ENCODE data around the gene ZNF319. TPM values are rescaled to one million over a fixed set of nuclear protein-coding genes. Genes with fewer than 3 reads are reported as not detected.

ZNF319 gene
- polyA plus RNA-seq, 1 donor from 2014 or later = 7.0 TPM

DNA sequence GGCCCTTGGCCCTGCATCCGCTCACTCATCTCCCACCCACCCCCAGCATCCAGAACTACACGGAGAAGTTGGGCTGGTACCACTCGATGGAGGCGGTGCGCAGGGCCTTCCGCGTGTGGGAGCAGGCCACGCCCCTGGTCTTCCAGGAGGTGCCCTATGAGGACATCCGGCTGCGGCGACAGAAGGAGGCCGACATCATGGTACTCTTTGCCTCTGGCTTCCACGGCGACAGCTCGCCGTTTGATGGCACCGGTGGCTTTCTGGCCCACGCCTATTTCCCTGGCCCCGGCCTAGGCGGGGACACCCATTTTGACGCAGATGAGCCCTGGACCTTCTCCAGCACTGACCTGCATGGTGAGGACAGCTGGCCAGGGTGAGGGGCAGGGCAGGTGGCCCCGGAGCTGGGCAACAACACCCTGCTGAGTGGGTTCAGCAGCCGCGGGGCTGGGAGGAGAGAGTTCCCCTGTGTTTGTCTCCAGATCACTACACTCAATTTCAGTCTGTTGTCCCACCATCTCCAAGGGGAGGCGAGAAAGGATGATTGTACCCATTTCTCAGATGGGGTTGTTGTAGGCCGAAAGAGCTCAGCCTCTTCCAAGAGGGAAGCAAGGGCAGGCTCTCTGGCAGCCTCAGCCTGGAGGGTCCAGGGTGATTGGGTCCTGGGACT lies 39.5 kb upstream of the ZNF319 start:
- no peak overlapping the region for H3K4me2 ChIP-seq (ENCODE audit: low read length)
- no peaks in the 10 kb centered on the region for H3K9me3 ChIP-seq (ENCODE audit: low read length)
- no peaks in the 10 kb centered on the region for H3F3A ChIP-seq (ENCODE audit: insufficient read depth, low read length, poor library complexity, severe bottlenecking)
- no peak overlapping the region for H3K9ac ChIP-seq (ENCODE audit: low read length)
- no peaks in the 10 kb centered on the region for H4K20me1 ChIP-seq (ENCODE audit: insufficient read depth)
- H3K36me3 ChIP-seq (ENCODE audit: insufficient read depth, low read length) = no peaks in the 10 kb centered on the region
- H3K4me3 ChIP-seq (ENCODE audit: low read length) = no peak overlapping the region
- no peaks in the 10 kb centered on the region for H3K9me2 ChIP-seq (ENCODE audit: insufficient read depth, low read length)
- H3K27ac ChIP-seq (ENCODE audit: low read length) = no peak overlapping the region
- no peaks in the 10 kb centered on the region for H3K27me3 ChIP-seq (ENCODE audit: insufficient read depth, low read depth, low read length)
- TF ChIP-seq EP300 (conservative IDR thresholded peaks at IDR 0.05; ENCODE audit: poor library complexity, severe bottlenecking) = no peak
- TF ChIP-seq TAF1 (IDR thresholded peaks at IDR 0.05; ENCODE audit: low read depth) = no peak
- H2AFZ ChIP-seq (ENCODE audit: low read depth, low read length) = no peak overlapping the region
- no peaks in the 10 kb centered on the region for H3K79me2 ChIP-seq (replicated peaks; ENCODE audit: insufficient read depth, low read length)

DNA sequence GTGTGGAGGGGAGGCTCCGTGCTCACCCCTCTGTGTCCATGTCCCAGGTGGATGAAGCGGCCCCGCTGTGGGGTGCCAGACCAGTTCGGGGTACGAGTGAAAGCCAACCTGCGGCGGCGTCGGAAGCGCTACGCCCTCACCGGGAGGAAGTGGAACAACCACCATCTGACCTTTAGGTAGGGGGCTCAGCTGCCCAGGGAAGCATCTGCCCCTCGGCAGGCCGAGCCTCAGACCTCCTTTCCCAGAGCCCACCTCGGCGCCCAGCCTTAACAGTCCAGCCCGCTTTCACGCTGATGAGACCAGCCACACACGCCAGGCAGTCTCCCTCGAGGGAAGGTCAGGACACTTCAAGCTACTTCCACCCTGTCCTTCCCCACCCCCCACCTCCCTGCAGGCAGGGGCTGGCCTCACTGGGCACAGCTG lies 37.8 kb upstream of the ZNF319 start:
- Histone ChIP-seq H3F3A (ENCODE audit: insufficient read depth, low read length, poor library complexity, severe bottlenecking) (no peaks in the 10 kb centered on the region), H3K9me2 (ENCODE audit: insufficient read depth, low read length) (no peaks in the 10 kb centered on the region), H3K27me3 (ENCODE audit: insufficient read depth, low read depth, low read length) (no peaks in the 10 kb centered on the region), H3K79me2 (replicated peaks; ENCODE audit: insufficient read depth, low read length) (no peaks in the 10 kb centered on the region), H4K20me1 (ENCODE audit: insufficient read depth) (no peaks in the 10 kb centered on the region), H3K4me3 (ENCODE audit: low read length) (no peak overlapping the region), H3K27ac (ENCODE audit: low read length) (no peak overlapping the region), H3K9me3 (ENCODE audit: low read length) (no peaks in the 10 kb centered on the region), H2AFZ (ENCODE audit: low read depth, low read length) (no peak overlapping the region), H3K4me2 (ENCODE audit: low read length) (no peak overlapping the region), H3K9ac (ENCODE audit: low read length) (no peak overlapping the region), H3K36me3 (ENCODE audit: insufficient read depth, low read length) (no peaks in the 10 kb centered on the region)
- TF ChIP-seq MXI1 (conservative IDR thresholded peaks at IDR 0.05; ENCODE audit: poor library complexity, severe bottlenecking) = no peak
- no peak for TF ChIP-seq TAF1 (IDR thresholded peaks at IDR 0.05; ENCODE audit: low read depth)
- TF ChIP-seq EP300 (conservative IDR thresholded peaks at IDR 0.05; ENCODE audit: poor library complexity, severe bottlenecking) = no peak
- TF ChIP-seq, protein P1, sequence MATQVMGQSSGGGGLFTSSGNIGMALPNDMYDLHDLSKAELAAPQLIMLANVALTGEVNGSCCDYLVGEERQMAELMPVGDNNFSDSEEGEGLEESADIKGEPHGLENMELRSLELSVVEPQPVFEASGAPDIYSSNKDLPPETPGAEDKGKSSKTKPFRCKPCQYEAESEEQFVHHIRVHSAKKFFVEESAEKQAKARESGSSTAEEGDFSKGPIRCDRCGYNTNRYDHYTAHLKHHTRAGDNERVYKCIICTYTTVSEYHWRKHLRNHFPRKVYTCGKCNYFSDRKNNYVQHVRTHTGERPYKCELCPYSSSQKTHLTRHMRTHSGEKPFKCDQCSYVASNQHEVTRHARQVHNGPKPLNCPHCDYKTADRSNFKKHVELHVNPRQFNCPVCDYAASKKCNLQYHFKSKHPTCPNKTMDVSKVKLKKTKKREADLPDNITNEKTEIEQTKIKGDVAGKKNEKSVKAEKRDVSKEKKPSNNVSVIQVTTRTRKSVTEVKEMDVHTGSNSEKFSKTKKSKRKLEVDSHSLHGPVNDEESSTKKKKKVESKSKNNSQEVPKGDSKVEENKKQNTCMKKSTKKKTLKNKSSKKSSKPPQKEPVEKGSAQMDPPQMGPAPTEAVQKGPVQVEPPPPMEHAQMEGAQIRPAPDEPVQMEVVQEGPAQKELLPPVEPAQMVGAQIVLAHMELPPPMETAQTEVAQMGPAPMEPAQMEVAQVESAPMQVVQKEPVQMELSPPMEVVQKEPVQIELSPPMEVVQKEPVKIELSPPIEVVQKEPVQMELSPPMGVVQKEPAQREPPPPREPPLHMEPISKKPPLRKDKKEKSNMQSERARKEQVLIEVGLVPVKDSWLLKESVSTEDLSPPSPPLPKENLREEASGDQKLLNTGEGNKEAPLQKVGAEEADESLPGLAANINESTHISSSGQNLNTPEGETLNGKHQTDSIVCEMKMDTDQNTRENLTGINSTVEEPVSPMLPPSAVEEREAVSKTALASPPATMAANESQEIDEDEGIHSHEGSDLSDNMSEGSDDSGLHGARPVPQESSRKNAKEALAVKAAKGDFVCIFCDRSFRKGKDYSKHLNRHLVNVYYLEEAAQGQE (IDR thresholded peaks at IDR 0.05; ENCODE audit: borderline replicate concordance) = no peak
- no peak for TF ChIP-seq RAD21 (conservative IDR thresholded peaks at IDR 0.05)
- no peak for TF ChIP-seq CTCF (IDR thresholded peaks at IDR 0.05; ENCODE audit: poor library complexity, severe bottlenecking)
- no peak for TF ChIP-seq SMC3 (conservative IDR thresholded peaks at IDR 0.05; ENCODE audit: poor library complexity)
- TF ChIP-seq POLR2AphosphoS5 (IDR thresholded peaks at IDR 0.05) = no peak
- TF ChIP-seq EZH2 (IDR thresholded peaks at IDR 0.05; ENCODE audit: borderline replicate concordance, insufficient read depth, low read length, poor library complexity, severe bottlenecking) = no peak

Data from neural cell (in vitro differentiated cells).